ENCODE measurements around the gene GPR17. TPM values are rescaled to one million over a fixed set of nuclear protein-coding genes. Genes with fewer than 3 reads are reported as not detected.

GPR17 gene
- total RNA-seq, 4 donors from 2014 or later, result not detected

GRCh38 chr2:127683056-127683455, 37.1 kb downstream of the GPR17 start:
- H3K4me3 ChIP-seq (replicated peaks in 1 of 3), result no peak overlapping the region
- no peak overlapping the region for H3K27ac ChIP-seq
- no peaks in the 10 kb centered on the region for H3K9me3 ChIP-seq
- TF ChIP-seq CTCF (IDR thresholded peaks at IDR 0.05) (no peak), POLR2A (IDR thresholded peaks at IDR 0.05) (no peak)
- H3K27me3 ChIP-seq, result no peaks in the 10 kb centered on the region
- intact Hi-C loops (cut with DNase I), result no loop called here
- DNase-seq, result no peak
- no peaks in the 10 kb centered on the region for H3K4me1 ChIP-seq
- no peaks in the 10 kb centered on the region for H3K36me3 ChIP-seq

DNA sequence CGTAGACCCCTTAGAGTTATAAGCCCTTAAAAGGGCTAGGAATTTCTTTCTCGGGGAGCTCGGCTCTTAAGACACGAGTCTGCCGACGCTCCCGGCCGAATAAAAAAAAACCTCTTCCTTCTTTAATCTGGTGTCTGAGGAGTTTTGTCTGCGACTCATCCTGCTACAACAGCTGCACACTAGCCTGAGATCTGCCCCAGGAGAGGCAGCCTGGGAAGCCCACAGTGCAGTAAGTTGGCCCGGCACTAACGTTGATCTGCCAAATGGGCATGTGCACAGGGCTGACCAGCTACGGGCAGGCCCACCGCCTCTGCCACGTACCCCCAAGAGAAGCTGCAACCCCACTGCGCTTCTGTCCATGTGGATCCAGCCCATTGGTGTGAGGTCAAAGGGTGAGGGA, 37.8 kb downstream of the GPR17 start:
- Histone ChIP-seq H3K4me3 (replicated peaks in 1 of 3) (no peak overlapping the region), H3K27ac (no peak overlapping the region), H3K4me1 (no peaks in the 10 kb centered on the region), H3K27me3 (no peaks in the 10 kb centered on the region), H3K36me3 (no peaks in the 10 kb centered on the region), H3K9me3 (no peaks in the 10 kb centered on the region)
- no peak for TF ChIP-seq POLR2A (IDR thresholded peaks at IDR 0.05)
- no peak for TF ChIP-seq CTCF (IDR thresholded peaks at IDR 0.05)
- DNase-seq, result no peak
- intact Hi-C loops (cut with DNase I), result no loop called here
- WGBS, 2 donors, result 73 to 79% methylated on average over 14 to 15 of the region's 15 CpGs

GRCh38 chr2:127685410-127686080, 39.6 kb downstream of the GPR17 start:
- no peaks in the 10 kb centered on the region for H3K36me3 ChIP-seq
- H3K9me3 ChIP-seq, result no peaks in the 10 kb centered on the region
- TF ChIP-seq POLR2A (IDR thresholded peaks at IDR 0.05) (no peak), CTCF (IDR thresholded peaks at IDR 0.05) (no peak)
- no peak overlapping the region for H3K27ac ChIP-seq
- H3K4me3 ChIP-seq (replicated peaks in 1 of 3), result no peak overlapping the region
- no peaks in the 10 kb centered on the region for H3K4me1 ChIP-seq
- intact Hi-C loops (cut with DNase I), result no loop called here
- DNase-seq, result no peak
- WGBS, 2 donors, result 70 to 74% methylated on average over 8 of the region's 8 CpGs
- no peaks in the 10 kb centered on the region for H3K27me3 ChIP-seq

DNA sequence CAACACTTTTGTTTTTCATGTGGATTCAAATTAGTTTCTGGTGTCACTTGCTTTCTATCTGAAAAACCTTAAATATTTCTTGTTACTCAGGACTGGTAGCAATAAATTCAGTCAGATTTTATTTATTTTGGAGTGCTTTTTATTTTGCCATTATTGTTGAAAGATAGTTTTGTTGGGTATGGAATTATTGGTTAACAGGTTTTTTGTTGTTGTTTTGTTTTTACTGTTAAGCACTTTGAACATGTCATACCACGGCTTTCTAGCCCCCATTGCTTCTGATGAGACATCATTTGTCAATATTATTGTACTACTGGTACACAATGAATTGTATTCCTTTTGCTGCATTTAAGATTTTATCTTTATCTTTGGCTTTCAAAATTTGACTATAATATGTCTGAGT, 42.5 kb downstream of the GPR17 start:
- Histone ChIP-seq H3K36me3 (no peaks in the 10 kb centered on the region), H3K27me3 (no peaks in the 10 kb centered on the region), H3K9me3 (no peaks in the 10 kb centered on the region), H3K27ac (no peak overlapping the region), H3K4me1 (no peaks in the 10 kb centered on the region), H3K4me3 (replicated peaks in 1 of 3) (no peak overlapping the region)
- TF ChIP-seq POLR2A (IDR thresholded peaks at IDR 0.05) (no peak), CTCF (IDR thresholded peaks at IDR 0.05) (no peak)
- DNase-seq, result no peak
- WGBS, 2 donors, result 71 to 88% methylated on average over 1 of the region's 1 CpG
- intact Hi-C loops (cut with DNase I), result no loop called here

- H3K27me3 ChIP-seq, result no peaks in the 10 kb centered on the region
- TF ChIP-seq POLR2A (IDR thresholded peaks at IDR 0.05) (no peak), CTCF (IDR thresholded peaks at IDR 0.05) (no peak)
- H3K4me1 ChIP-seq, result no peaks in the 10 kb centered on the region
- no peaks in the 10 kb centered on the region for H3K9me3 ChIP-seq
- H3K27ac ChIP-seq, result no peak overlapping the region
- no peaks in the 10 kb centered on the region for H3K36me3 ChIP-seq
- intact Hi-C loops (cut with DNase I), result no loop called here
- no peak overlapping the region for H3K4me3 ChIP-seq (replicated peaks in 1 of 3)
- DNase-seq, result no peak
- 80 to 86% methylated on average over 2 of the region's 2 CpGs for WGBS, 2 donors
These were observed 44.7 kb downstream of the GPR17 start for GRCh38 chr2:127690696-127691095.

All from thyroid gland (tissue), 4 donors.